Airway epithelial cell (primary cell): ENCODE data around the gene SLC16A4. TPM values are rescaled to one million over a fixed set of nuclear protein-coding genes. Genes with fewer than 3 reads are reported as not detected.

Source experiments
- total RNA-seq: library from RNA; depleted of rRNA; stranded (reverse); fragments of >200 nt; gene quantifications from 2 replicates; pipeline ENCODE4 v1.2.3, GENCODE V29; 2015

The SLC16A4 gene
- 2.8 and 3.2 TPM in 2 replicates for total RNA-seq

DNA sequence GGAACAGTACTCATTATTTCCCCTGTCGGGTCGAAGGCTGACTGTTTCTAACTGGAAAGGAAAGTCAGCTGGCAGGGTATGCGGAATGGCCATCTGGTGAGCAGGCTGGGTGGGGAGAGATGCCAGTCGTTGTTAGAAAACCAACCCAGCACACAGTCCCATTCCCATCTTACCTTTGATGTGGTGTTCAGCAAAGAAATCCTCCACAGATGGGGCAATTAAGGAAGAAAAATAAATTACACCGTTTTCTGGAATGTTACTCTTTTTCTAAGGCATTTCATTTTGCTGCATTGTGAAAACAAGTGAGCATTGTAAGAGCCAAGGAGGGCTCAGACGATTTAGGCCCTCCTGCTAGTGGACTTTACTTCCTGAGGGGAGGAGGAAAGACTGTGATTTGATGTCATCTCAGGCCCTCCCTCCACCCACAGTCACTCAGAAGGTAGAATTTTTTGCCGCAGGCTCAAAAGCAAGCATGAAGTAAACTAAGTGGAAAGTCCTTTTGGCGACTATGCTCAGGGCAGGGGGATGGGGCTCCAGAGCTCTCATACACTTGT is at the start of gene SLC16A4:
Gene SLC16A4 (minus strand): TSS at position 335 of the 554 bp plus-strand sequence. CDS start 1,703 bp downstream, outside the sequence.

DNA sequence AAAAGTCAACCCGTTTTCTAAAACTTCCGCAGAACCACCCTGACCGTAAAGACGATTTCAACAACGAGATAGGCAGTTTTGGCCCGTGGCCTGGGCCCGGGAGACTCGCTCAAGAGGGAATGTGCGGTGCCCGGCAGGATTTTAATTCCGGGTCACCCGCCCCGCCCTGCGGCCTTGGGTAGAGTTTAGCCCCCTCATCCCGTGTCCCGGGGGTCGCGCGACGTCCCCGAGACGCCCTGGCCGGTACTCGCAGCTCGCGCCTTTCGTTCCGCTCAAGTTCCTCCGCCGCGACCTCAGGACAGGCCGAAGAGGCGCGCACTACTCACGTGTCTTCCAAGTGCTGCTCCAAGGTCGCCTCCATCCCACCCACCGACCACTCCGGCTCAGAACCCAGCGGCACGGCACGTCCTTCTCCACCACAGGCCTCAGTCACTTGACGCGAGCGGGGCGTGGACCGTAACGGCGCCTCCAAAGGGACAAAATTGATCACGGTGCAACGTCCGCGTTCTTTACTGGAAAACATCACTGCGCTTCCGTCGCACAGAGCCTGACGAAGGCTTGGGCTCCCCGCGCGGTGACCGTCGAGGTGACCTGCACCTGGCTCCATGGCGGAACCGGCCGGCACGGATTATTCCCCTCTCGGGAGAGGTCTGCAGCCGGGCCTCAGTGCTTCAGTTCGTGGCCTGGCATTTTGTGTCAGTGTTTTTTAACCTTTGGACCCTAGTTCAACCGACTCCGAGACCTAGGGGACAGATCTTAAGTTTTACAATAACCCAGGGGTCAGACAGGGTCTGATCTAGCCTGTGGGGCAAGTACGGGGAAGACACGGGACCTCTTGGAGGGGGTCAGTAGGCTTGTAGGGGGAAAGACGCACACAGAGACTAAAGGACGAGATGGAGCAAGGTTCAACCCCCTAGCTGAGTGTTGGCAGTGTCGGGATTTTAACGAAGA is 16.7 kb upstream of the SLC16A4 start, which contains the start of gene LAMTOR5:
Gene LAMTOR5 (minus strand): TSS at position 435 of the 951 bp plus-strand sequence. CDS start 74 bp downstream, at position 361.

DNA sequence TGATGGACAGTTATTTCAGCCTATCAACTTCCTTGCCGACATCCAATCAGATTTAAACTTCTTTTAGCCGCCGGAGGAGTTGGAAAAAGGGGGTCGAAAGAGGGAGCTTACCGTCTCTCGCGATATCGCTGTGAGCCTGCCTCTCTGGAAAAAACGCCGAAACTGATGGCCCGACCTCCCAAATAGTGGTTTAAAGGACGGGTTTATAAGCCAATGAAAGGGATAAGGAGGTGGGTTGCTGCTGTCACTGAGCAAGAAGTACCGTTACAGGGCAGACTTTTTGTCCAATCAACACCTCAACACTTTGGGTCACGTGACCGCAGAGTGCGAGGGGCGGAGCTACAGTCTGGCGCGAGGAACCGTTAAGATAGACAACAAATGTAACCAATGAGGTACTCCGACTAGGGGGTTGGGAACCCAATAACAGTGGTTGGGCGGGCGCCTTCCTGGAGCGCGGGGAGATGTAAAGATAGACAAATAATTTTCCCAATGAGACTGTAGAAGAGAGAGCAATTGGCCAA is 51.9 kb downstream of the SLC16A4 start, which contains the start of gene RBM15:
Gene RBM15 (plus strand): TSS at position 492 of the 521 bp plus-strand sequence. CDS start 29 bp downstream, at position 521.

Other genes with a start within 250 kb of the SLC16A4 start
- gene SLC6A17, start 240.5 kb downstream of the SLC16A4 start, total RNA-seq = 0.19 and 0.21 TPM in 2 replicates
- 2.5 and 2.9 TPM in 2 replicates for gene KCNC4, start 180.7 kb downstream of the SLC16A4 start, total RNA-seq
- 16.4 and 20.8 TPM in 2 replicates for gene RBM15, start 51.6 kb downstream of the SLC16A4 start, total RNA-seq
- gene LAMTOR5, start 16.7 kb upstream of the SLC16A4 start, total RNA-seq = 130 and 145 TPM in 2 replicates
- not detected in 2 replicates for gene PROK1, start 60.1 kb upstream of the SLC16A4 start, total RNA-seq
- not detected in 2 replicates for gene KCNA10, start 128.1 kb upstream of the SLC16A4 start, total RNA-seq
- not detected in 2 replicates for gene KCNA2, start 215.3 kb upstream of the SLC16A4 start, total RNA-seq